B cell (primary cell): ENCODE results near the gene SSBP3.

Experiments used
- EZH2 ChIP-seq: IDR thresholded peaks from 2 replicates; pipeline ENCODE4 v1.6.1; 2012; ENCODE audit warnings: borderline replicate concordance, low read depth, mild to moderate bottlenecking, moderate library complexity, low read length; ENCODE audit not compliant: insufficient read depth, poor library complexity, severe bottlenecking
- TF ChIP-seq, protein P1 (sequence below): fragments of 200-600 bp; IDR thresholded peaks from one replicate; pipeline ENCODE4 v1.8.0; 2022; ENCODE audit warnings: antibody characterized with exemption, mild to moderate bottlenecking

DNA sequence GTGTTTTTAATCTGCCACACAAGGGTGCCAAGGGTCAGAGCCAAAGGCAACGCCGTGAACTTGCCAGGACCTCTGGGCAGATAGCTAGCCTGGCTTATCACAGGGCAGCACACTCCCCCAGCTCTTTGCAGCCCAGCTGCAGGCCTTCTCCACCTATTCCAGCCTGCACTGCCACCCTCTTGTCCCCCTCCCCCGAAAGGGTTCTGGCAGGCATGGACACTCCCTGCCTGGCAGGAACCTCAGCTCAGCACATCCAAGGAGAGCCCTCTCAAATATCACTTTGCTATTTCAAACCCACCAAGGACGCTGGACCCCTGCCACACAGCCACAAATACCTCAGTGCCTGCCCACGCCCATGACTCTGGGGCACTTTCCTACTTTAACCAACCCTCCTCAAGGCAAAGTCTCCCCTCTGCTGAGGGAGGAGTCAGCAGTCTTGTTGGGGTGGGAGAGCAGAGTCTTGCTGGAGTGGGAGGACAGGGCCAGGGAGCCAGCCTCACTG, 9.1 kb downstream of the SSBP3 start:
- TF ChIP-seq, protein P1, sequence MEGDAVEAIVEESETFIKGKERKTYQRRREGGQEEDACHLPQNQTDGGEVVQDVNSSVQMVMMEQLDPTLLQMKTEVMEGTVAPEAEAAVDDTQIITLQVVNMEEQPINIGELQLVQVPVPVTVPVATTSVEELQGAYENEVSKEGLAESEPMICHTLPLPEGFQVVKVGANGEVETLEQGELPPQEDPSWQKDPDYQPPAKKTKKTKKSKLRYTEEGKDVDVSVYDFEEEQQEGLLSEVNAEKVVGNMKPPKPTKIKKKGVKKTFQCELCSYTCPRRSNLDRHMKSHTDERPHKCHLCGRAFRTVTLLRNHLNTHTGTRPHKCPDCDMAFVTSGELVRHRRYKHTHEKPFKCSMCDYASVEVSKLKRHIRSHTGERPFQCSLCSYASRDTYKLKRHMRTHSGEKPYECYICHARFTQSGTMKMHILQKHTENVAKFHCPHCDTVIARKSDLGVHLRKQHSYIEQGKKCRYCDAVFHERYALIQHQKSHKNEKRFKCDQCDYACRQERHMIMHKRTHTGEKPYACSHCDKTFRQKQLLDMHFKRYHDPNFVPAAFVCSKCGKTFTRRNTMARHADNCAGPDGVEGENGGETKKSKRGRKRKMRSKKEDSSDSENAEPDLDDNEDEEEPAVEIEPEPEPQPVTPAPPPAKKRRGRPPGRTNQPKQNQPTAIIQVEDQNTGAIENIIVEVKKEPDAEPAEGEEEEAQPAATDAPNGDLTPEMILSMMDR, result no peak
- TF ChIP-seq EZH2, result no peak
